Stomach (tissue), 4 donors: ENCODE data around the gene DOK3.

Experiments
- POLR2A ChIP-seq, 4 donors: fragments of 450-650 bp; IDR thresholded peaks; one replicate each; pipeline ENCODE4 v1.6.1; 2016; ENCODE audit warnings: antibody characterized with exemption in 4 of 4, control low read depth in 2 of 4, mild to moderate bottlenecking in 1 of 4, moderate library complexity in 1 of 4
- TF ChIP-seq, protein P1 (sequence below), 7 experiments: fragments of 450-650 bp in 4 of 7; fragments of 200-600 bp in 3 of 7; sonication (generic) in 3 of 7; IDR thresholded peaks; one replicate each; pipeline ENCODE4 v1.5.1; 2016 to 2019; ENCODE audit warnings: antibody characterized with exemption in 7 of 7, control low read depth in 2 of 7, mild to moderate bottlenecking in 1 of 7

DNA sequence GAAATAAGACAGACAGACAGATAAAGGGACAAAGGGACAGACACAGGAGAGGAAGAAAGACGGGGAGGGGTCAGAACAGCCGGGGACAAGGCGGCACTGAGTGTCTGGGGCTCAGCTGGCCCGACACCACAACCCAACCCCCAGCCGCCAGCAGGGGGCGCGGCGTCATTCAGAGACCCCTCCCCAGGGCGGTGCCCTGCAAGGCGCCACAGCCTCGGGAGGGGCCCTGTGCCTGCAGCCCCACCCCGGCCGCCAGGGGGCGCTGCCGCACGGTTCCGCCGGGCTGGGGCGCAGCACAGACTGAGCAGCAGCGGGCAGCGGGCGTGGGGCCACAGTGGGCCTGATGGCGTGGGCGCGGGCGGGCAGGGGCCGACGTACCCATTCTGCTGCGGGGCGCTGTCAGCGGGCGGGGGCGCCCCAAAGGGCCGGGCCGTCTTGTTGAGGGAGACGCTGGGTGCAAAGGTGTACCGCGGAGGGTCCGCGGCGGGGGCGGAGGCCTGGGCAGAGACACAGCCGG is 18.1 kb downstream of the DOK3 start:
- TF ChIP-seq, protein P1, sequence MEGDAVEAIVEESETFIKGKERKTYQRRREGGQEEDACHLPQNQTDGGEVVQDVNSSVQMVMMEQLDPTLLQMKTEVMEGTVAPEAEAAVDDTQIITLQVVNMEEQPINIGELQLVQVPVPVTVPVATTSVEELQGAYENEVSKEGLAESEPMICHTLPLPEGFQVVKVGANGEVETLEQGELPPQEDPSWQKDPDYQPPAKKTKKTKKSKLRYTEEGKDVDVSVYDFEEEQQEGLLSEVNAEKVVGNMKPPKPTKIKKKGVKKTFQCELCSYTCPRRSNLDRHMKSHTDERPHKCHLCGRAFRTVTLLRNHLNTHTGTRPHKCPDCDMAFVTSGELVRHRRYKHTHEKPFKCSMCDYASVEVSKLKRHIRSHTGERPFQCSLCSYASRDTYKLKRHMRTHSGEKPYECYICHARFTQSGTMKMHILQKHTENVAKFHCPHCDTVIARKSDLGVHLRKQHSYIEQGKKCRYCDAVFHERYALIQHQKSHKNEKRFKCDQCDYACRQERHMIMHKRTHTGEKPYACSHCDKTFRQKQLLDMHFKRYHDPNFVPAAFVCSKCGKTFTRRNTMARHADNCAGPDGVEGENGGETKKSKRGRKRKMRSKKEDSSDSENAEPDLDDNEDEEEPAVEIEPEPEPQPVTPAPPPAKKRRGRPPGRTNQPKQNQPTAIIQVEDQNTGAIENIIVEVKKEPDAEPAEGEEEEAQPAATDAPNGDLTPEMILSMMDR (IDR thresholded peaks at IDR 0.05) = peak in 5 of 7 experiments; percentile 12 to 76 (median 49)
- no peak for TF ChIP-seq POLR2A (IDR thresholded peaks at IDR 0.05)
